GM19025 (cell line): ENCODE data around the gene DAP3.
"Not testable (repeated sequence)": the region's sequence is repeated elsewhere in the genome, so short reads cannot be mapped to it uniquely, and the experiment has no call there.

Experiments used
- ATAC-seq: cut with Tn5 transposase; IDR thresholded peaks from one replicate; pipeline ENCODE4 v1.9.1; 2021; ENCODE audit warnings: mild to moderate bottlenecking, low read depth, moderate library complexity; ENCODE audit not compliant: unreplicated experiment

Gene DAP3

GRCh38 chr1:155689081-155689607 lies at the start of gene DAP3:
TSS of gene DAP3 (plus strand) at chr1:155689091. CDS start at chr1:155709780, 20,689 bp downstream.
- not testable (repeated sequence) for ATAC-seq

- no peak for ATAC-seq
Observed at GRCh38 chr1:155640367-155640766, 48.5 kb upstream of the DAP3 start.

DNA sequence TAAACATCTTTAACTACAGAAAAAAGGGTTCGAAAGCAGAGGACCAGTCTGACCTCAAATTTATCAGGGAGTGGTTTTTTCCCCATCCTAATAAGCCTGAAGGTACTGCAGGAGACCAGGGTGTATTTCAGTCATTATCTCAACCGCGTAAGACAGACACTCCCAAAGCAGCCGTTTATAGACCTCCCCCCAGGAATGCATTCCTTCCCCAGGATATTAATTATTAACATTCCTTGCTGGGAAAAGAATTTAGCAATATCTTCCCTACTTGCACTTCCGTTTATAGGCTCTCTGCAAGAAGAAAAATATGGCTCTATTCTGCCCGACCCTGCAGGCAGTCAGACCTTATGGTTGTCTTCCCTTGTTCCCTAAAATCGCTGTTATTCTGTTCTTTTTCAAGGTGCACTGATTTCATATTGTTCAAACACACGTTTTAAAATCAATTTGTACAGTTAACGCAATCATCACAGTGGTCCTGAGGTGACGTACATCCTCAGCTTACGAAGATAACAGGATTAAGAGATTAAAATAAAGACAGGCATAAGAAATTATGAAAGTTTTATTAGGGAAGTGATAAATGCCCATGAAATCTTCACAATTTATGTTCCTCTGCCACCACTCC lies 46.2 kb upstream of the DAP3 start:
- not testable (repeated sequence) for ATAC-seq

DNA sequence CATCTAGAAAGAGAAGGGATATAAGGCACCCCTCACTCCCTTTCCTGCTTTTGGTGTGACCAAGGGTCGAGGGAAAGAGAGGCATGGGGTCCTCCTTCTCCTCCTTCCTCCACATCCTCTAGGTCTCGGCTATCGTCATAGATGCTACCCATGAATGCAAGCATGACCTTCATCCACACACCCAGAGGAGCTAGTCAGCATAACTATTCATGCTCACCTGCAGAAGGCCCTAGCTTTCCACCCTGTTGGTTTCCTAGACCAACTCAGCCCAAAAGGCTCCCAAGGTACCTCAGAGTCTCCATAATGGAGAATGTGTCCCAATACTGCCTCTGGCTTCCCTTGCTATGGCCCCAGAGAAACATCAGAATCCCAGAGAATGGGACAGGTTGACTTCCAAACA lies 45.7 kb upstream of the DAP3 start:
- ATAC-seq = no peak

DNA sequence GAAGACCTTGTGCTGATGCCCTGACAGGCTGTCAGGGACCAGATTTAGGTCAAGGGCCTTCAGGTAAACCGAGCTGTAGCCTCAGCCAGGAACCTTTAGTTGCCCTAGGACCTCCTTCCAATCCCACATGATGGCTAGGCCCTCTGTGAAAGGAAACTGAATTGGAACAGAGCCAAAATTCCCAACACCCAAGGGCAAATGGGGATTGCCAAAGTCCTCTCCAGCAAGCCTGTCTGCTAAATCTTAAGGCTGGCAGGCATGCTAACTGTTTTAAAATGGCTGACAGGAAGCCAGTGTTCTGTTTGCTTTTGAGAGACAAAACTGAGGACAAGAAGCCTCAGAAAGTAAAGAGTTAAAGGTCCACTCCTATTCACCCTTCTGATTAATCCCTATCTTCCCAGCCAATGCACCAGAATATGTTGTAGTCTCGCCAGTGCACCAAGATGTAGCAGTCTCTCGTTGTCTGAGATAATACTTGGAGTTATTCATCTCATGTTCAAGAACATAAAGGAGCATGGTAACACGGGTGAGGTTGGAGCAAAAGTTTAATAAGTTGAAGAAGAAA lies 43.8 kb upstream of the DAP3 start:
- no peak for ATAC-seq

- no peak for ATAC-seq
Observed at GRCh38 chr1:155645648-155646047, 43.2 kb upstream of the DAP3 start.

DNA sequence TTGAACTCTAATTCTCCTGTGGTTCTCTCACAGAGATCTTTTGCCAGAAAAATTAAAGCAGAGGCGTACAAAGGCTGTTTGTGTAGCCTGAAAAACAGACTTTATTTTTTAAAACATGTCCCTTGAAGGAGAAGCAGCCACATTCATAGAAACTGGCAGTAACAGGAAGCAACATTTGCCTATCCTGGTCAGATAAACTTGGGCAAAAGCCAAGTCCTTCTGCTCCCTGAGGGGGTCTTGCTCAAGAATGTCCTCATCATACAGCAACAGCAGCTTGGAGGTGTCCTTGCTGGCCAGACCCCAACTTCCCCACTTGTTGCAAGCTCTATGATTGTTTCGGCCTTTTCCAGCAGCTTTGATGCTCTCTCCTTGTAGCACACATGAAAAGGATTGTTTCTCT lies 42.6 kb upstream of the DAP3 start:
- no peak for ATAC-seq

- no peak for ATAC-seq
Observed at GRCh38 chr1:155648207-155649147, 40.4 kb upstream of the DAP3 start.

- ATAC-seq = no peak
Observed at GRCh38 chr1:155649676-155650075, 39.2 kb upstream of the DAP3 start.

DNA sequence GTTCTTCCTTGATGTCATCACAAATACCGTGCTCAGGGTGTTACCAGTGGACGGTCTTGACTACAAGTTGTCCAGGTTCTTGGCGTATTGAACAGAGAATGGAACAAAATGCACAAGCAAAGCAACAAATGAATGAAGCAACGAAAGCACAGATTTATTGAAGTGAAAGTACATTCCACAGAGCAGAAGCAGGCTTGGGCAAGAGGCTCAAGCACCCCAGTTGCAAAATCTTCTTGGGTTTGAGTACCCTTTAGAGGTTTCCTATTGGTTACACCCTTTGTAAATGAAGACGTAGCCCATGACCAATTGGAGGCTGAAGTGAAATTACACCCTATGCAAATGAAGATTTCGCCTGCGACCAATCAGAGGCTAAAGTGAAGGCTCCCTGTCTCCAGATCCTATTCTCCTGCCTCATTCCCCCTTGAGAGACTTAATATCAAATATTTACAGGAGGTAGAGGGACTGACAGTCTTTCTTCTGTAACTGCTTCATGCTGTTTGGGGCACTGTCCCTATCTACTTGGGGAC lies 38.6 kb upstream of the DAP3 start:
- no peak for ATAC-seq

GRCh38 chr1:155651861-155652661 lies 36.8 kb upstream of the DAP3 start:
- no peak for ATAC-seq

GRCh38 chr1:155652951-155653350 lies 35.9 kb upstream of the DAP3 start:
- no peak for ATAC-seq

DNA sequence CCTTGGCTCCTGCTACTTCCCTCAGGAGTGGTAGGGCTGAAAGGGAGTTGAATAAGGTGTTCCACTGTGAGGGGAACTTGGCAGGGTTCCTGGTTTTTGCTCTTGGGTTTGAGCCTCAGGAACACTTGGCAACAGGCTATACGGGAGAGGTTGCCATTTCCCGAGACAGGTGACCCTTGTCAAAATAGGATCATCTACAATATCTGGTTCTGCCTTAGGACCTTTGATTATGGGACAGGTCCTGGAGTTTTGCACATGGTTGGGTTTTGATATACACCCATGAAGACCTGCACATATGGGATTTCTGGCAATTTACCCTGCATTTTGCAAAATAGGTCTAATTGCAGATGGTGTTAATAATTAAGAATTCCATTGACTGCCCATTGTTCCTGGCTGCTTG lies 31.4 kb upstream of the DAP3 start:
- no peak for ATAC-seq

GRCh38 chr1:155661239-155661638 lies 27.7 kb upstream of the DAP3 start:
- not testable (repeated sequence) for ATAC-seq

GRCh38 chr1:155669233-155670162 lies 19.4 kb upstream of the DAP3 start:
- no peak for ATAC-seq

- ATAC-seq = no peak
Observed at GRCh38 chr1:155671750-155672149, 17.1 kb upstream of the DAP3 start.

GRCh38 chr1:155673003-155673402 lies 15.9 kb upstream of the DAP3 start:
- ATAC-seq = no peak

DNA sequence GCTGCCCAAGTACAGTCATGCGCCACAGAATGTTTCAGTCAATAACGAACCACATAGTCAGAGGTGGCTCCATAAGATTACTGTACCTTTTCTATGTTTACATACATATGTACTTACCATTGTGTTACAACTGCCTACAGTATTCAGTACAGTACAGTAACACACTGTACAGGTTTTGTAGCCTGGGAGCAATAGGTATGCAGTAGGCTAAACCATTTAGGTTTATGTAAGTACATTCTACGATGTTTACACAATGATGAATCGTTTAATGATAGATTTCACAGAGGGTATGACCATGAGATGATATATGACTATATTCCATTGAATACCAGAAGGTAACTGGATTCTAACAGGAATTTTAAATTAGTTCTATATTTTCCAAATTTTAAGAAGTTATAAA lies 10.9 kb upstream of the DAP3 start:
- ATAC-seq = no peak

DNA sequence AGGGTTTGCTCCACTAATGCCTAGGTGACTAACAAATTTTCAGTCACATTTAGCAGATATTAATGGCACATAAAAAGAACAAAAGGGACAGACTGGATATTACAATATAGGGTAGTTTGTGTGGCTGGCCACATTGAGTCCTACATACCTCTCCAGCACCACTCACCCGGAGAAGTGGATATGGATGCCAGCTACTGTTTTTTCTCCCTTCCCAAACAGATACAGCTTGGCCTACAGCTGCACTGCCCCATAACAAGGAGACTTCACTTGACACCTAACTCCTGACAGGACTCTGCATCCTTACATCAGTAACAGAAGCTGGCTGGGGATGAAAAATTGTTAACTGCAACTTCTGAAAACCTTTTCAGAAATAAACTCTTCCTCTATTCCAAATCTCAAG lies 9.9 kb upstream of the DAP3 start:
- ATAC-seq = not testable (repeated sequence)
